WTC11 (cell line): ENCODE results near the gene CLDN19. TPM values are rescaled to one million over a fixed set of nuclear protein-coding genes. Genes with fewer than 3 reads are reported as not detected.

ENCODE experiments used
- CREM ChIP-seq: sonication (generic); formaldehyde crosslinking; IDR thresholded peaks from 2 replicates; pipeline ENCODE4 v1.8.1; 2022; ENCODE audit warnings: mild to moderate bottlenecking, missing genetic modification reagents, moderate library complexity
- E2F4 ChIP-seq: sonication (generic); formaldehyde crosslinking; IDR thresholded peaks from 2 replicates; pipeline ENCODE4 v1.8.1; 2022; ENCODE audit warnings: low read depth, mild to moderate bottlenecking, moderate library complexity, missing genetic modification reagents, borderline replicate concordance
- E2F5 ChIP-seq: sonication (generic); formaldehyde crosslinking; IDR thresholded peaks from 2 replicates; pipeline ENCODE4 v1.8.1; 2022; ENCODE audit warnings: mild to moderate bottlenecking, moderate library complexity, missing genetic modification reagents
- FOXP1 ChIP-seq: sonication (generic); formaldehyde crosslinking; IDR thresholded peaks from 2 replicates; pipeline ENCODE4 v1.8.0; 2022; ENCODE audit warnings: missing genetic modification reagents, mild to moderate bottlenecking, moderate library complexity, borderline replicate concordance
- FOXP4 ChIP-seq: sonication (generic); formaldehyde crosslinking; IDR thresholded peaks from 2 replicates; pipeline ENCODE4 v1.8.0; 2022; ENCODE audit warnings: mild to moderate bottlenecking, missing genetic modification reagents
- GABPB1 ChIP-seq: sonication (generic); formaldehyde crosslinking; IDR thresholded peaks from 2 replicates; pipeline ENCODE4 v1.8.1; 2023; ENCODE audit warnings: mild to moderate bottlenecking, missing genetic modification reagents
- HMGXB4 ChIP-seq: sonication (generic); formaldehyde crosslinking; IDR thresholded peaks from 2 replicates; pipeline ENCODE4 v1.8.1; 2023; ENCODE audit warnings: mild to moderate bottlenecking, moderate library complexity, missing genetic modification reagents
- MLX ChIP-seq: sonication (generic); formaldehyde crosslinking; IDR thresholded peaks from 2 replicates; pipeline ENCODE4 v1.8.1; 2023; ENCODE audit warnings: mild to moderate bottlenecking, missing genetic modification reagents, moderate library complexity
- MYBL2 ChIP-seq: sonication (generic); formaldehyde crosslinking; IDR thresholded peaks from 2 replicates; pipeline ENCODE4 v1.8.1; 2023; ENCODE audit warnings: mild to moderate bottlenecking, moderate library complexity, missing genetic modification reagents
- PRRX2 ChIP-seq: fragments of 250-450 bp; sonication (Bioruptor Pico); IDR thresholded peaks from 2 replicates; pipeline ENCODE4 v1.8.0; 2021; ENCODE audit warnings: mild to moderate bottlenecking
- RORB ChIP-seq: fragments of 250-450 bp; sonication (Bioruptor Pico); IDR thresholded peaks from 2 replicates; pipeline ENCODE4 v1.9.0; 2021; ENCODE audit warnings: mild to moderate bottlenecking
- SMAD3 ChIP-seq: sonication (generic); formaldehyde crosslinking; IDR thresholded peaks from 2 replicates; pipeline ENCODE4 v1.8.0; 2022; ENCODE audit warnings: missing genetic modification reagents, mild to moderate bottlenecking, borderline replicate concordance
- SMAD4 ChIP-seq: sonication (generic); formaldehyde crosslinking; IDR thresholded peaks from 2 replicates; pipeline ENCODE4 v1.8.0; 2022; ENCODE audit warnings: mild to moderate bottlenecking, missing genetic modification reagents
- SP1 ChIP-seq: sonication (generic); formaldehyde crosslinking; conservative IDR thresholded peaks from 2 replicates; pipeline ENCODE4 v1.8.1; 2022; ENCODE audit warnings: missing genetic modification reagents
- TEAD1 ChIP-seq: sonication (generic); formaldehyde crosslinking; IDR thresholded peaks from 2 replicates; pipeline ENCODE4 v1.8.0; 2022; ENCODE audit warnings: mild to moderate bottlenecking, missing genetic modification reagents
- ZMAT4 ChIP-seq: fragments of 250-450 bp; sonication (Bioruptor Pico); IDR thresholded peaks from 2 replicates; pipeline ENCODE4 v1.9.0; 2021; ENCODE audit warnings: mild to moderate bottlenecking
- ZNF121 ChIP-seq: sonication (generic); formaldehyde crosslinking; IDR thresholded peaks from 2 replicates; pipeline ENCODE4 v1.8.0; 2023; ENCODE audit warnings: missing genetic modification reagents
- ZNF219 ChIP-seq: sonication (generic); formaldehyde crosslinking; IDR thresholded peaks from 2 replicates; pipeline ENCODE4 v1.8.0; 2023; ENCODE audit warnings: missing genetic modification reagents, mild to moderate bottlenecking, borderline replicate concordance
- total RNA-seq: library from RNA; stranded (reverse); gene quantifications from 3 replicates; pipeline ENCODE4 v1.2.3, GENCODE V29; 2021

CLDN19 gene
- total RNA-seq, 1 experiment from 2014 or later = 8.1 TPM

- TF ChIP-seq HMGXB4 (CRISPR knock-in tag) (peak; percentile 42), FOXP1 (CRISPR knock-in tag) (peak; percentile 82), E2F5 (CRISPR knock-in tag) (0 out of 2 replicates have a peak, but pooled peaks have one; percentile 33), E2F4 (CRISPR knock-in tag) (0 out of 2 replicates have a peak, but pooled peaks have one; percentile 18), RORB (CRISPR knock-in tag) (no peak), FOXP4 (CRISPR knock-in tag) (peak; percentile 69; the same call in 1 of the 2 replicates), ZNF219 (CRISPR knock-in tag) (0 out of 2 replicates have a peak, but pooled peaks have one; percentile 35), ZMAT4 (CRISPR knock-in tag) (no peak), SMAD3 (peak; percentile 75; the same call in 1 of the 2 replicates), MYBL2 (CRISPR knock-in tag) (no peak; the same call in 1 of the 2 replicates), PRRX2 (CRISPR knock-in tag) (no peak), TEAD1 (CRISPR knock-in tag) (no peak; the same call in 1 of the 2 replicates), ZNF121 (CRISPR knock-in tag) (peak; percentile 10; the same call in 1 of the 2 replicates), SP1 (peak; percentile 76; the same call in 1 of the 2 replicates), MLX (CRISPR knock-in tag) (0 out of 2 replicates have a peak, but pooled peaks have one; percentile 38), SMAD4 (CRISPR knock-in tag) (no peak), CREM (CRISPR knock-in tag) (peak; percentile 45; the same call in 1 of the 2 replicates), GABPB1 (CRISPR knock-in tag) (peak; percentile 40; the same call in 1 of the 2 replicates)
Observed at GRCh38 chr1:42766741-42767509, 26.9 kb upstream of the CLDN19 start, which contains the start of the genes C1orf50 and P3H1 (continued).
